ENCODE results near the gene STK11IP. TPM values are rescaled to one million over a fixed set of nuclear protein-coding genes. Genes with fewer than 3 reads are reported as not detected.

The STK11IP gene
- total RNA-seq, 2 donors from 2014 or later = 18.6 to 22.4 TPM

DNA sequence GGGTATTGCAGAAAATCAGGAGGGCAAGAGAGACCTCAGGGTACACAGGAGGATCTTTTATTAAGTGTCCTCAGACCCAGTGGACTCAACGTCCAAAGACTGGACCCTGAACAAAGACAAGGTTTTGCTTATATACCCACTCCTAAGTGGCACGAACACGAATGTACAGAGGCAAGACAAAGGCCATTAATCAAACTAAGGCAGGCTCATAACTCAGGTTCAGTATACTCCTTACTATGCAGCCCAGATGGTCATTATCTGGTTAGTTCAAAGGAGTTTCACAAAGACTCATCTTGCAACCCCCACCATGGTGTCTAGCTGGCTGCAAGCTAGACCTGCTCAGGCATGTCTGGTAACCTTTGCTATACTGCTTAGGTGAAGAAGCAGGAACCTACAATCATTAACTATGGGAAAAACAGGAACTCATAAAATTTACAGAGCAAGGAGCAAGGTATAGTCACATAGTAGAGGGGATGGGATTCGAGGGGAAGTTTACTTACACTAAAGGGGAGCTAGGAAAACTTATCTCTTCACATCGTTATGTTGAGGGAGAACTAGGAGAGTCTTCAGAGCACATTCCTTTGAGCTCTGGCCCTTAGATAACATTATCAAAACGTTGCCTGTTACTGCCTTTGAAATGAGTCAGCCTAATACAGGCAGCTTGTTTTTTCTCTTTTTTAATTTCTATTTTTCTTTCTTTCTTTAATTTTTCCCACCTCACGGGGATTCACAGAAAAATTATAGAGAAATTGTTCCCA is 63.7 kb downstream of the STK11IP start:
- no peak for DNase-seq (ENCODE audit: low spot score)
- intact Hi-C loops (cut with DNase I) = no loop called here

DNA sequence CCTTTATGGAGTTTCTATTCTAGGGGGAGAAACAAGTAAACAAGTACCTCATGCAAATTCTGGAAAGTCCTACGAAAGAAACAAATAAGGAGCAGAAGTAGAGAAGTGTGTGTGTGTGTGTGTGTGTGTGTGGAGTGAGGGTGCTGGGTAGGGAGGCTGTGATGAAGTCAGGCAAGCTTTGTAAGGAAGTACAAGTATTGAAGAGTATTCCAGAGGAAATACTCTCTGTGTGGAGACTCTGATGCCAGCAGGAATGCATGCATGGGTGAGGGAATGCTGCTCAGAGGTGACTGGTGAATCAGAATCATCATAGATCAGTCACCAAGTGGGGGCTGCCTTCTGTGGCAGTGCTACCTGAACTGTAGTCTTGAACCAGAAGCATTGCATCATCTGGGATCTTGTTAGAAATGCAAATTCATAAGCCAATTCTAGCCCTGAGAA is 64.3 kb downstream of the STK11IP start:
- DNase-seq (ENCODE audit: low spot score) = no peak
- intact Hi-C loops (cut with DNase I) = no loop called here

DNA sequence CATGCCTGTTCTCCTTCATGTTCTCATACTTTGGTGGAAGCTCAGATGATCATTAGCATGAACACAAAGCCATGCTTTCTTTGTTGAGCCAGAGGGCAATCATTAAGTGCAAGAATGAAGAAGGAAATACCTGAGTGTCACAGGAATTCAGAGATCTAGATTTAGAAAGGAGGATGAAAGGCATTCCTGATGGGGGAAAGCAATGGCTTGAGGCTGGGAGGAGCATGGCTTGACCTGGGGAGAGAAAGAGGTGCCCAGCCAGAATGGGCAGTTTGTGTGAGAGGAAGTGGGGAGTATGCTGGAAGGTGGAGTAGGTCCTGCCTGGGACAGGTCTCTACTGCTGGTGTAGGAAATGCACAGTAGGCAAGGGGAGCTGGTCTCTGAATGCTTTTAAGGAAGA is 64.9 kb downstream of the STK11IP start:
- intact Hi-C loops (cut with DNase I) = no loop called here
- no peak for DNase-seq (ENCODE audit: low spot score)

DNA sequence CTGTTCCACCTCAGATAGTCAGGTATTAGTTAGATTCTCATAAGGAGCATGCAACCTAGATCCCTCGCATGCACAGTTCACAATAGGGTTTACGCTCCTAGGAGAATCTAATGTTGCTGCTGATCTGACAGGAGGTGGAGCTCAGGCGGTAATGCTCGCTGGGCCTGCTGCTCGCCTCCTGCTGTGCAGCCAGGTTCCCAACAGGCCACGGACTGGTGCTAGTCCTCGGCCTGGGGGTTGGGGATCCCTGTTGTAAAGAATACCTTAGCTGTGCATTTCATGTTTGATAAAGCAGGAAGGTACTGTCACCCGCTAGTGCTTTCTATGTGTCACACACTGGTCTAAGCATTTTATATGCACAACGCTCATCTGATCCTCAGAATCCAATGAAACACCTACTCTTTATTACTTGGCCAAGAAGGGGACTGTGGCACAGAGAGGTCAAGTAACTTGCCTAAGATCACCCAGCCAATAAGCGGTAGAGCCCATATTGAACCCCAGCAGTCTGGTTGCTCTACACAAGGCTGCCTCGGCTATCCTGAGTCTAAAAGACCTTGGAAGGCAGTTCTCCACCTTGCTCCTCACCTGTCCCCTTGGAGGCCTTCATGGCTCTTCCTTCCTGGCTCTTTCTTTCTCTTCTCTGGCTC is 65.6 kb downstream of the STK11IP start:
- no peak for DNase-seq (ENCODE audit: low spot score)
- intact Hi-C loops (cut with DNase I) = no loop called here

DNA sequence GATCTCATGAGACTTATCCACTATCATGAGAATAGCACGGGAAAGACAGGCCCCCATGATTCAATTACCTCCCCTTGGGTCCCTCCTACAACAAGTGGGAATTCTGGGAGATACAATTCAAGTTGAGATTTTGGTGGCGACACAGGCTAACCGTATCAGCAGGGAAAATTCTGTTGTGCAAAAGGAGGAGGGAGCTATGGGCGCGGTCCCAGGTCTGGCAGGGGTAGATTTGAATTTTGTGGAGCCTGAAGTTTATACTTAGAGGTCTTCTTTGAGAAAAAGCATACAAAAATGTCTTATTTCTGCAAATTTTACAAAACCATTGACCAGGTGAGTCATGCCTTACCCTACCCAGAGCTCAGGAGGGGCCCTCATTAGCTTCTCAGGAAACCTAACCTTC is 66.4 kb downstream of the STK11IP start:
- intact Hi-C loops (cut with DNase I) = no loop called here
- DNase-seq (ENCODE audit: low spot score) = no peak

DNA sequence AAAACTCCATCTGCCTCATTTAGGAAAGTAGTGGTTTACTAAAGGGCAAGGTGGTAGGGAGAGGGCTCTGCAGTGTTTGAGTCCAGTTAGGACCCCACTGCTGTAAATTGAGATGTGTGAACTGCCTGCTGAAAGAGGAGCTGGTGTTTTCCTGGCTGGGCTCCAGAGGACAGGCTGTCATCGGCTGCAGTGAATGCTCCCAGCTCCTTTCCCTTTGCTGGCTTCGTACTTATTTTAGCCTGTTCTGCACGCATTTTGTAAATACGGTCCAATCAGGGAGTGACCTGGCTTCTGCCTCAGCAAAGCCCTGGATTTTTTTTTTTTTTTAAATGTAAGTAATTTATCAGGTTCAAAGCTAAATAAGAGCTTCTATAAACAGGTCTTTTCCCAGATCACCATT is 67.3 kb downstream of the STK11IP start:
- DNase-seq (ENCODE audit: low spot score) = no peak
- intact Hi-C loops (cut with DNase I) = no loop called here

DNA sequence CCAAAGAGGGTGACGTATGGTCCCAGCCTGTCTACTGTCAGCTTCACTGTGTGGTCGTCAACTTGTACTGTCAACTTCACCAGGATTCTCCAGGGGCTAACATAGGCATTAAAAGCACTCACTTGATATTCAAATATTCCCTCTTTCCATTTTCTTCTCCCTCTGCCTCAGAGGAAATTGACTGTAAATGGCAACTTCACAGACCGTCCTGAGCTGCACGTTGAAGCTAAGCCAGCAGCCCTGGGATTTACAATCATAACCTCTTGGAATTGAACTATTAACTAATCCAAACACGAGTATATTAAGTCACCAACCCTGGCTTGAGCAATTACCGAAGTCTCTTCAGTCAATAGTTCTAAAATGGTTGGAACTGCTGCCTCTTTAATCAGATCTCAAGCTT is 68.3 kb downstream of the STK11IP start:
- DNase-seq (ENCODE audit: low spot score) = no peak
- intact Hi-C loops (cut with DNase I) = no loop called here

Small RNA genes lying within 50 kb of the gene (microRNA-seq; reads per million reads assigned to microRNA genes)
- gene MIR3132 (ENCODE audit: borderline microRNAs expressed in 2 of 2) = 0 to 0.65 reads per million in 2 donors

Other genes starting within 250 kb of the STK11IP start
- gene DNPEP, start 209.9 kb upstream of the STK11IP start, total RNA-seq = 10 to 100 TPM; 41.9 to 44.0 TPM
- gene DES, start 179.5 kb upstream of the STK11IP start, total RNA-seq = 1,000 to 10,000 TPM; 6,561 to 7,652 TPM
- gene SPEG, start 163.0 kb upstream of the STK11IP start, total RNA-seq = 100 to 1,000 TPM; 175 to 217 TPM
- 10 to 100 TPM; 33.9 to 42.8 TPM for gene GMPPA, start 99.0 kb upstream of the STK11IP start, total RNA-seq
- under 1 TPM in 1 of 2 donors, not detected in 1; 0.38 TPM for gene ASIC4, start 83.4 kb upstream of the STK11IP start, total RNA-seq
- 10 to 100 TPM; 42.9 to 51.1 TPM for gene CHPF, start 54.0 kb upstream of the STK11IP start, total RNA-seq
- 1 to 10 TPM; 3.0 to 3.2 TPM for gene TMEM198, start 53.8 kb upstream of the STK11IP start, total RNA-seq
- 10 to 100 TPM; 40.7 to 57.7 TPM for gene OBSL1, start 26.3 kb upstream of the STK11IP start, total RNA-seq
- gene INHA, start 25.5 kb upstream of the STK11IP start, total RNA-seq = under 1 TPM in 1 of 2 donors, not detected in 1; 0.37 TPM
- gene SLC4A3, start 29.8 kb downstream of the STK11IP start, total RNA-seq = 10 to 100 TPM in 1 of 2 donors, 1 to 10 TPM in 1; 6.2 to 10.1 TPM